Stimulated activated CD4-positive, alpha-beta T cell treated with anti-CD3 and anti-CD28 coated beads, Interleukin-1b, Interleukin-23, amount 100 ng/mL, for 4 hours (primary cell): ENCODE measurements around the gene CLDN4.

Experiments
- DNase-seq, 2 donors: peaks; one replicate each; pipeline ENCODE4 v3.0.0-alpha.2; 2020; ENCODE audit warnings: low read depth in 2 of 2

Gene CLDN4

DNA sequence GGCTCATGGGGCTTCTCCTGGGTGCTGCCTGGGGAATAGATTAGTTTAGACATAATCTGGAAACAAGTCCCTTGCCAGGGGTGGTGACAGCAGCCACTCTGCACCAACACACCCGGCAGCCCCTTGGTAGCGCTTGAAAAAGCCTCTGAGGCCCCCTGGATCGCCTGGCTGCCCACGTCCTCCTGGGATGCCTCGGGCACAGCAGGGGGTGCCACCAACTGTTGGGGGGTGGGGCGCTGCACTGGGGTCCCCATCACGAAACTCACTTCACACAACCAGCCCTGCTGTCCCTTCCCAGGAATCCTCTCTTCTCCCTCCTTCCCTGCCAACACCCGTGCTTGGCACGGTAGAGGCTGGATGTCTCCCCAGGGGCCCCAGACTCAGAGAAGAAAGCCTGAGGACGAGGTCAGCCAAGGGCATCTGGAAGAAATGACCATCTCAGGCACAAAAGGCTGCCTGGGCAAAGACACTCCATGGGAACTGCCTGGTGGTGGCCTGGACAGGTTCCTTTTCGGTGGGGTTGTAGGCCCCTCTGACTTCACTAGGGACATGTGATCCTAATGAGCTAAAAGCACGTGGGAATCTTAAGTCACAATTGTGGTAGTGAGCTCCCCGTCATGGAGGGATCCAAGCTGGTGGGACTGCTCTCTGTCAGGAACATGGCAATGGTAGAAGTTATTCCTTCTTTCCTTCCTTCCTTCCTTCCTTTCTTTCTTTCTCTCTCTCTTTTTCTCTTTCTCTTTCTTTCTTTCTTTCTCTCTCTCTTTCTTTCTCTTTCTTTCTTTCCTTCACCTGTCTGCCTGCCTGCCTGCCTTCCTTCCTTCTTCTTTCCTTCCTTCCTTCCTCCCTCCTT is 41.5 kb downstream of the CLDN4 start:
- no peak for DNase-seq

DNA sequence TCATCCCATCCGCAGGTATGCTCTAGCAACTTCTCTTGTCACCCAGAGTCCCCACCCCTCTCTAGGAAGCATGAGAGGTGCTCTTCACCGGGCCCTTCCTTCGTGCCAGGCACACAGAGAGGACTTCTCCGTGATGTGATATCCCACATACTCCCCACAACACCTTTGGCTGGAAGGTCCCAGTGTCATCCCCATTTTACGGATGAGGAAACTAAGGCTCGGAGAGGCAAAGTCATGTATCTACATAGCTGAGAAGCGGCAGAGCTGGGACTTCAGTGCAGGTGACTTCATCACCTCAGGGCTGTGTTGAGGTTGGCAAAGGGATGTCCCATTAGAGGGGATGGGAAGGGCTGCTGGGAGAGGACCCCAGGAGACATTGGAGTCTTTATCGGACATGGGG is 45.6 kb downstream of the CLDN4 start:
- no peak for DNase-seq

DNA sequence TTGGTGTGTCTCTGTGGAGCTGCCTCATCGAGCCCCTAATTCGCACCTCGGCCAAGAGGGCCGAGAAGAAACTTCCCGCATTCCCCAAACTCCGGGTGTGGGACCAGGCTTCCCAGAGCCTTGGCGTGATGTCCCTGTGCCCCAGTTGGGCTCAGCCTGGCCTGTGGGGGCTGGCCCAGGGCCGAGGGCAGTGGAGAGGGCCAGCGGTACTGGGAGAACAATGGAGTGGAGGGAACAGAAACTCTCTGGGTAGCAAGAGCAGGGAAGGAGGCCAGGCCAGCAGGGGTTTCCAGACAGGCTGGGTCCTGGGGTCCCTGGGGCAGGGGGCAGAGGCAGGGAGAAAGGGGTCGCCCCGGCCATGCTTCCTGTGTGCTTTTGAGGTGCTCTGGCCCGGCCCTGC is 46.2 kb downstream of the CLDN4 start:
- DNase-seq = no peak

DNA sequence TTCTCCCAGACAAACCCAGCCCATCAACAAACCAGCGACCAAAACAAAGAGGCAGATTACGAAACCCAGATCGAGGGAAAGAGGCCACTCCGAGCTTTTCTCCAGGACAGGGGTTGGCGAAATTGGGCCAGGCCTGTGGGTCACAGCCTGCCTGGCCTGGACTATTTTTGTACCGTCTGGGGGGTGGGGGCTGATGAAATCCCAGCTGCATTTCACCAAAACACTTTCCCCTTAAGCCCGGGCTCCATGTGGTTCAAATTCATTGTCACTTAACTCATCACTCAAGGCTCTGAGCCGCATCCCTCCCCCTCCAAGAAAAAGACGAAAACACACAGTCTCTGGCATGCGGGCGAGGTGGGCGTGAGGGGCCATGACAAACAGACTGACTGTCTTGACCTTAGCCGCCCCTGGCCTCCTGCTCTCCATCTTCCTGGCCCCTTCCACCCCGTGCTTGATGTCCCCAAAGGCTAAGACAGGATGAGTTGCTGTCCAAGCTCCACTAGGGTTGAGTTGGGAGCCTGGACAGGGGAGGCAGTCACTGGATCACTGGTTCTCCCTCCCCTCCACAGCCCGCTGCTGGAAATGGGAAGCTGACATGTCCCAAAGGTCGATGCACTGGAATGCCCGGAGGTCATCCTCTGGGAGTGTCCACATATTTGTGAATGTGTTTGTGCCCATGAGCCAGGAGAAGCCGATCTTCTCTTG is 49.3 kb downstream of the CLDN4 start:
- DNase-seq = no peak

DNA sequence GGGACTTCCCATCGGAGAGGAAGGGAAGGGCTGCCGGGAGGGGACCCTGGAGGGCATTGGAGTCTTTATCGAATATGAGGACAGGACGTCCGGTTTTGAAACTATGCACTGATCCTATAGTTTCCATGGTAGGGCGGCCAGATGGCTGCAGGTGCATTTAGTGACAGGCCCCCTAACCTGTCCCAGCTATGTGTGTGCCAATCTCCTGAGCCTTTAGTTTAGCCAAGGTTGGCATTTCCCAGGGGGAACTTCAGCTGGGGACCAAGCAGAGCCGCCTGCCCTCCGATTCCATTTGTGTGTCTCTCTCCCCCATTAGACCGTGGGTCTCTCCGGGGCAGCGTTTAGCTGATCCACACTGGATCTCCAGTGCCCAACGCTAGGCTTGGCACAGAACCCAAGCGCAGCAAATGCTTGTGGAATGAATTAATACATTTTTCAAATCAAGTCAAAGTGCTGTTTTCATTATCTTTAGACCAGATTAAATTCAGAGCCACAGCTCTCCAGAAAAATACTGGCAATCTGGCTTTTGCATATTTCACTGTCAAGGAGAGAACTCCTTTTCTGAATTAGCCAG is 50.0 kb downstream of the CLDN4 start:
- no peak for DNase-seq

DNA sequence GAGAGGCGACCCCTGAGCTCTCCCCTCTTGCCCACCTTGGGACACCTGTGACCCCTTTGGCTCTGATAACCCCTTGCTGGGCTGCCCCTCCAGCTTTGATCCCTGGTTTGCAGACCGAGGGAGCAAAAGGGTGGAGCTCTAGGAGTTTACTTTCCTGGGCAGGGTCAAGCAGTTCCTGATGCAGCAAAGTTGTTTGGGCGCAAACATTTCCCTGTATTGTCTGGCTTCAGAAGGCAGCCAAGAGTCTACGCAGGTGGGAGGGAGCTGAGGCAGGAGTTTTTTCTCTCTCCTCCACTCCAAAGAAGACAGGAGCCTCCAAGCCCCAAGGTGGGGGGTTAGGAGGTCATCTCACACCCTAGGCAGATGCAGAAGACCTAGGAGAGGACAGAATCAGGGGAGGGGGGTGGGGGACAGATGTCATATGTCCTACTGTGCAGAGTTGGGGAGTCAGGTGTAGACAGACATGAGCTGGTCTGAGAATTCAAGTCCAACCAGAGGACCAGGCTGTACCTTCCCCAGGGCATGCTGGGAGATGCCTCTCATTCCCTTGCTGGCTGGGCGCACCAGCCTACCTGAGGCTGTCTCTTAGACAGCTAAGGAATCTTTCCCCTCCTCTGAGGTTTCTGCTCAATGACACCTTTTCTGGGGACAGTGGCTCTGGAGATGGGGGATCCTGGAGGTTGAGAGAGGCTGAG is 50.7 kb downstream of the CLDN4 start:
- DNase-seq = no peak

DNA sequence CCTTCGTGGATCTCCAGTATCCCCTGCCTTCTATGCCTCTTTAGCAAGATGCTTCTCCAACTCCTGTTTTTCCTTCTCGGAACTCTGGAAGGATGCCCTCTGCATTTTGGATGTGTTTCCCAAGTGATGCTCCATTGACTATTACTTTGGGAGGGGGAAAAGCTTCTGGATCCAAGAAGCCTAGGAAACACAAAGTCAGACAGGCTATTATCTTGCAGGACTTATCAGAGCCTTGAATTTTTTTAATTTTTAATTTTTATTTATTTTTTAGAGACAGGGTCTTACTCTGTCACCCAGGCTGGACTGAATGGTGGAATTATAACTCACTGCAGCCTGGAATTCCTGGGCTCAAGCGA is 51.2 kb downstream of the CLDN4 start:
- DNase-seq = no peak
